Neural progenitor cell (in vitro differentiated cells): ENCODE data around the gene CCDC117. TPM values are rescaled to one million over a fixed set of nuclear protein-coding genes. Genes with fewer than 3 reads are reported as not detected.

Experiments used
- DNase-seq: peaks from one replicate; pipeline ENCODE4 v3.0.0-alpha.2; 2016; ENCODE audit warnings: low spot score
- H2AFZ ChIP-seq: fragments of 200-600 bp; sonication (generic); replicated peaks from 2 replicates; pipeline ENCODE4 v1.6.1; 2016; ENCODE audit warnings: antibody characterized with exemption
- H3F3A ChIP-seq: fragments of 200-600 bp; sonication (generic); 2 replicates; pipeline ENCODE4 v1.6.1; 2016; ENCODE audit warnings: antibody characterized with exemption, low read depth
- H3K27ac ChIP-seq: fragments of 200-600 bp; sonication (generic); 2 replicates; pipeline ENCODE4 v1.5.1; 2016; ENCODE audit warnings: mild to moderate bottlenecking
- H3K27me3 ChIP-seq: fragments of 200-600 bp; sonication (generic); 2 replicates; pipeline ENCODE4 v1.6.1; 2016; ENCODE audit warnings: mild to moderate bottlenecking, moderate library complexity
- H3K36me3 ChIP-seq: fragments of 200-600 bp; sonication (generic); 2 replicates; pipeline ENCODE4 v1.5.1; 2016
- H3K4me1 ChIP-seq: fragments of 200-600 bp; sonication (generic); 2 replicates; pipeline ENCODE4 v1.6.1; 2016; ENCODE audit warnings: mixed run types
- H3K4me2 ChIP-seq: fragments of 200-600 bp; sonication (generic); 2 replicates; pipeline ENCODE4 v1.6.1; 2016
- H3K4me3 ChIP-seq: fragments of 200-600 bp; sonication (generic); 2 replicates; pipeline ENCODE4 v1.5.1; 2016
- H3K79me2 ChIP-seq: fragments of 200-600 bp; sonication (generic); 2 replicates; pipeline ENCODE4 v1.6.1; 2016; ENCODE audit warnings: low read depth
- H3K9ac ChIP-seq: fragments of 200-600 bp; sonication (generic); 2 replicates; pipeline ENCODE4 v1.6.1; 2016
- H3K9me3 ChIP-seq: fragments of 200-600 bp; sonication (generic); 2 replicates; pipeline ENCODE4 v1.5.1; 2016; ENCODE audit warnings: low read depth
- H4K20me1 ChIP-seq: fragments of 200-600 bp; sonication (generic); 2 replicates; pipeline ENCODE4 v1.6.1; 2016; ENCODE audit warnings: low read depth
- H3K27ac Mint-ChIP-seq: 3 replicates; pipeline ENCODE4 v1.8.0; 2021; ENCODE audit warnings: mixed read lengths
- H3K27me3 Mint-ChIP-seq: 2 replicates; pipeline ENCODE4 v1.8.0; 2022; ENCODE audit warnings: low read depth, mild to moderate bottlenecking, inconsistent platforms, moderate library complexity, mixed read lengths; ENCODE audit not compliant: insufficient read depth
- H3K36me3 Mint-ChIP-seq: 3 replicates; pipeline ENCODE4 v1.8.0; 2021; ENCODE audit warnings: mixed read lengths
- H3K4me1 Mint-ChIP-seq: 3 replicates; pipeline ENCODE4 v1.8.0; 2021; ENCODE audit warnings: mixed read lengths
- H3K4me3 Mint-ChIP-seq: 3 replicates; pipeline ENCODE4 v1.8.0; 2021; ENCODE audit warnings: mild to moderate bottlenecking, moderate library complexity, mixed read lengths
- H3K9me3 Mint-ChIP-seq: 3 replicates; pipeline ENCODE4 v1.8.0; 2020; ENCODE audit warnings: mixed read lengths
- CTCF ChIP-seq: fragments of 200-600 bp; sonication (generic); IDR thresholded peaks from 2 replicates; pipeline ENCODE4 v1.5.1; 2017; ENCODE audit warnings: antibody characterized with exemption, mild to moderate bottlenecking
- EZH2 ChIP-seq: fragments of 200-600 bp; sonication (generic); IDR thresholded peaks from 2 replicates; pipeline ENCODE4 v1.6.1; 2017; ENCODE audit warnings: antibody characterized with exemption, mild to moderate bottlenecking, moderate library complexity
- EZH2phosphoT487 ChIP-seq: fragments of 200-600 bp; sonication (generic); IDR thresholded peaks from 2 replicates; pipeline ENCODE4 v1.6.1; 2017; ENCODE audit warnings: antibody characterized with exemption
- total RNA-seq: library from RNA; depleted of rRNA; stranded (reverse); fragments of >200 nt; gene quantifications from 2 replicates; pipeline ENCODE4 v1.2.3, GENCODE V29; 2015; ENCODE audit warnings: low replicate concordance

CCDC117 gene
- total RNA-seq, 1 donor from 2014 or later: 80.2 TPM

GRCh38 chr22:28815111-28815510 lies 42.6 kb downstream of the CCDC117 start:
- no peaks in the 10 kb centered on the region for H3K27me3 ChIP-seq
- H3K27ac ChIP-seq: no peak overlapping the region
- no peak for DNase-seq
- TF ChIP-seq CTCF (no peak), EZH2 (no peak), EZH2phosphoT487 (no peak)
- H3K27ac Mint-ChIP-seq: no peak overlapping the region
- no peaks in the 10 kb centered on the region for H3K9me3 ChIP-seq
- peaks cover 5% of the 10 kb centered on the region for H3K27me3 Mint-ChIP-seq
- H3K4me1 Mint-ChIP-seq: peaks cover 32% of the 10 kb centered on the region
- H3F3A ChIP-seq: peaks cover 5% of the 10 kb centered on the region
- H3K4me2 ChIP-seq: no peak overlapping the region
- no peaks in the 10 kb centered on the region for H3K9me3 Mint-ChIP-seq
- no peak overlapping the region for H3K4me3 Mint-ChIP-seq
- H3K36me3 ChIP-seq: no peaks in the 10 kb centered on the region
- H4K20me1 ChIP-seq: no peaks in the 10 kb centered on the region
- H3K4me1 ChIP-seq: no peaks in the 10 kb centered on the region
- no peaks in the 10 kb centered on the region for H3K36me3 Mint-ChIP-seq
- no peak overlapping the region for H3K9ac ChIP-seq
- H3K79me2 ChIP-seq: no peaks in the 10 kb centered on the region
- no peak overlapping the region for H3K4me3 ChIP-seq
- no peak overlapping the region for H2AFZ ChIP-seq

- Mint-ChIP-seq H3K4me3 (peak overlapping the region; percentile 7), H3K27me3 (peaks cover 5% of the 10 kb centered on the region), H3K27ac (no peak overlapping the region), H3K9me3 (no peaks in the 10 kb centered on the region), H3K36me3 (no peaks in the 10 kb centered on the region), H3K4me1 (peaks cover 32% of the 10 kb centered on the region)
- H3F3A ChIP-seq: peaks cover 5% of the 10 kb centered on the region
- no peaks in the 10 kb centered on the region for H4K20me1 ChIP-seq
- no peaks in the 10 kb centered on the region for H3K27me3 ChIP-seq
- no peaks in the 10 kb centered on the region for H3K4me1 ChIP-seq
- H3K79me2 ChIP-seq: no peaks in the 10 kb centered on the region
- no peaks in the 10 kb centered on the region for H3K9me3 ChIP-seq
- H3K4me3 ChIP-seq: no peak overlapping the region
- TF ChIP-seq EZH2phosphoT487 (no peak), CTCF (no peak), EZH2 (no peak)
- H2AFZ ChIP-seq: no peak overlapping the region
- H3K27ac ChIP-seq: no peak overlapping the region
- no peak for DNase-seq
- no peak overlapping the region for H3K9ac ChIP-seq
- no peaks in the 10 kb centered on the region for H3K36me3 ChIP-seq
- no peak overlapping the region for H3K4me2 ChIP-seq
Observed at GRCh38 chr22:28815729-28816128, 43.2 kb downstream of the CCDC117 start.

- Histone ChIP-seq H2AFZ (no peak overlapping the region), H3K9me3 (no peaks in the 10 kb centered on the region), H3K9ac (no peak overlapping the region), H3K27me3 (no peaks in the 10 kb centered on the region), H3K4me2 (no peak overlapping the region), H3K27ac (no peak overlapping the region), H3K4me3 (no peak overlapping the region), H4K20me1 (no peaks in the 10 kb centered on the region), H3K4me1 (peaks cover under 1% of the 10 kb centered on the region), H3K79me2 (no peaks in the 10 kb centered on the region), H3K36me3 (no peaks in the 10 kb centered on the region), H3F3A (peaks cover 7% of the 10 kb centered on the region)
- no peak for TF ChIP-seq EZH2
- TF ChIP-seq CTCF: no peak
- TF ChIP-seq EZH2phosphoT487: no peak
- H3K9me3 Mint-ChIP-seq: no peaks in the 10 kb centered on the region
- H3K4me3 Mint-ChIP-seq: no peak overlapping the region
- no peak for DNase-seq
- H3K36me3 Mint-ChIP-seq: no peaks in the 10 kb centered on the region
- H3K27me3 Mint-ChIP-seq: peaks cover 13% of the 10 kb centered on the region
- peak overlapping the region; percentile 18 for H3K27ac Mint-ChIP-seq
- H3K4me1 Mint-ChIP-seq: peaks cover 40% of the 10 kb centered on the region
Observed at GRCh38 chr22:28817064-28817463, 44.6 kb downstream of the CCDC117 start.
